NB4 (cell line): Measurements from ENCODE around the gene CES2.
A peak's percentile ranks its signal among the peaks of the same experiment; 100 is the strongest.
"Not testable (repeated sequence)": the region's sequence is repeated elsewhere in the genome, so short reads cannot be mapped to it uniquely, and the experiment has no call there.

Experiments
- DNase-seq: peaks from one replicate; pipeline ENCODE4 v3.0.0; 2010; ENCODE audit warnings: low read depth
- H3K4me3 ChIP-seq: one replicate; pipeline ENCODE4 v1.5.1; 2011; ENCODE audit warnings: mild to moderate bottlenecking, low read depth, low read length, moderate library complexity
- MYC ChIP-seq: IDR thresholded peaks from 2 replicates; pipeline ENCODE4 v1.6.1; 2011; ENCODE audit warnings: low read depth, low read length
- POLR2A ChIP-seq: IDR thresholded peaks from 2 replicates; pipeline ENCODE4 v1.6.1; 2011; ENCODE audit warnings: mild to moderate bottlenecking; ENCODE audit not compliant: insufficient read length; ENCODE audit errors: extremely low read depth
- TF ChIP-seq, protein P1 (sequence below): IDR thresholded peaks from 2 replicates; pipeline ENCODE4 v1.6.1; 2011; ENCODE audit warnings: low read depth, low read length
- TF ChIP-seq, protein P2 (sequence below): IDR thresholded peaks from one replicate; pipeline ENCODE4 v1.5.1; 2012; ENCODE audit warnings: low read depth, low read length

CES2 gene

DNA sequence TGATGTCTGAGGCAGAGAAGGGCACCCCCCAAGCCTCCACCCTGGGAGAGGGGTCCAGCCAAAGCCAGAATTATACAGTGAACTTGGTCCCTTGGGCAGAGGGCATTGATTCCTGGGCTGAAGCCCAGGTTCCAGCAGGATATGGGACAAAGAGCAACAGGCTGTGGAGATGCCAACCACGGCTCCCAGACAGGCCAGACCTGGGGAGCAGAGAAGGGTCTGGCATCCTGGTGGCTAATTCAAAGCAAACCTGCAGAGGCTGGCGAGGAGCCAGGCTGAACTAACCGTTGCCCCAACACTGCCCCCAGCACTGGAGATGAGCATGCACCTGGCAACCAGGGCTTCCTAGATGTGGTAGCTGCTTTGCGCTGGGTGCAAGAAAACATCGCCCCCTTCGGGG is 28.7 kb downstream of the CES2 start:
- no peak overlapping the region for H3K4me3 ChIP-seq
- TF ChIP-seq, protein P1, sequence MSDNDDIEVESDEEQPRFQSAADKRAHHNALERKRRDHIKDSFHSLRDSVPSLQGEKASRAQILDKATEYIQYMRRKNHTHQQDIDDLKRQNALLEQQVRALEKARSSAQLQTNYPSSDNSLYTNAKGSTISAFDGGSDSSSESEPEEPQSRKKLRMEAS = no peak
- TF ChIP-seq, protein P2, sequence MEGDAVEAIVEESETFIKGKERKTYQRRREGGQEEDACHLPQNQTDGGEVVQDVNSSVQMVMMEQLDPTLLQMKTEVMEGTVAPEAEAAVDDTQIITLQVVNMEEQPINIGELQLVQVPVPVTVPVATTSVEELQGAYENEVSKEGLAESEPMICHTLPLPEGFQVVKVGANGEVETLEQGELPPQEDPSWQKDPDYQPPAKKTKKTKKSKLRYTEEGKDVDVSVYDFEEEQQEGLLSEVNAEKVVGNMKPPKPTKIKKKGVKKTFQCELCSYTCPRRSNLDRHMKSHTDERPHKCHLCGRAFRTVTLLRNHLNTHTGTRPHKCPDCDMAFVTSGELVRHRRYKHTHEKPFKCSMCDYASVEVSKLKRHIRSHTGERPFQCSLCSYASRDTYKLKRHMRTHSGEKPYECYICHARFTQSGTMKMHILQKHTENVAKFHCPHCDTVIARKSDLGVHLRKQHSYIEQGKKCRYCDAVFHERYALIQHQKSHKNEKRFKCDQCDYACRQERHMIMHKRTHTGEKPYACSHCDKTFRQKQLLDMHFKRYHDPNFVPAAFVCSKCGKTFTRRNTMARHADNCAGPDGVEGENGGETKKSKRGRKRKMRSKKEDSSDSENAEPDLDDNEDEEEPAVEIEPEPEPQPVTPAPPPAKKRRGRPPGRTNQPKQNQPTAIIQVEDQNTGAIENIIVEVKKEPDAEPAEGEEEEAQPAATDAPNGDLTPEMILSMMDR = peak; percentile 5
- DNase-seq = no peak

DNA sequence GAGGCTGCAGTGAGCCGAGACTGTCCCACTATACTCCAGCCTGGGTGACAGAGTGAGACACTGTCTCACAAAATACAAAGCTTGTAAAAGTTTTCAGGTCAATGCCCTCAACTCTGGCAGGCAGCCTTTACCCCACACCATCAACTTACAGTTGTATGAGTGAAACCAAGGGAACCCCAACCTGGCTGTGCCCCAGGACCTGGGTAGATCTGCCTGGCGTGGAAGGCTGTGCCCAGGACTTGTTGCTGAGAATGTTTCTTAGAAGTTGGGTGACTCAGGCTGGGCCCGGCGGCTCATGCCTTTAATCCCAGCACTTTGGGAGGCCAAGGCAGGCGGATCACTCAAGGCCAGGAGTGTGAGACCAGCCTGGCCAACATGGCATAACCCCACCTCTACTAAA is 33.5 kb downstream of the CES2 start:
- TF ChIP-seq, protein P2 = no peak
- TF ChIP-seq MYC = no peak
- TF ChIP-seq, protein P1 = no peak
- TF ChIP-seq POLR2A = no peak
- no peak overlapping the region for H3K4me3 ChIP-seq
- no peak for DNase-seq

DNA sequence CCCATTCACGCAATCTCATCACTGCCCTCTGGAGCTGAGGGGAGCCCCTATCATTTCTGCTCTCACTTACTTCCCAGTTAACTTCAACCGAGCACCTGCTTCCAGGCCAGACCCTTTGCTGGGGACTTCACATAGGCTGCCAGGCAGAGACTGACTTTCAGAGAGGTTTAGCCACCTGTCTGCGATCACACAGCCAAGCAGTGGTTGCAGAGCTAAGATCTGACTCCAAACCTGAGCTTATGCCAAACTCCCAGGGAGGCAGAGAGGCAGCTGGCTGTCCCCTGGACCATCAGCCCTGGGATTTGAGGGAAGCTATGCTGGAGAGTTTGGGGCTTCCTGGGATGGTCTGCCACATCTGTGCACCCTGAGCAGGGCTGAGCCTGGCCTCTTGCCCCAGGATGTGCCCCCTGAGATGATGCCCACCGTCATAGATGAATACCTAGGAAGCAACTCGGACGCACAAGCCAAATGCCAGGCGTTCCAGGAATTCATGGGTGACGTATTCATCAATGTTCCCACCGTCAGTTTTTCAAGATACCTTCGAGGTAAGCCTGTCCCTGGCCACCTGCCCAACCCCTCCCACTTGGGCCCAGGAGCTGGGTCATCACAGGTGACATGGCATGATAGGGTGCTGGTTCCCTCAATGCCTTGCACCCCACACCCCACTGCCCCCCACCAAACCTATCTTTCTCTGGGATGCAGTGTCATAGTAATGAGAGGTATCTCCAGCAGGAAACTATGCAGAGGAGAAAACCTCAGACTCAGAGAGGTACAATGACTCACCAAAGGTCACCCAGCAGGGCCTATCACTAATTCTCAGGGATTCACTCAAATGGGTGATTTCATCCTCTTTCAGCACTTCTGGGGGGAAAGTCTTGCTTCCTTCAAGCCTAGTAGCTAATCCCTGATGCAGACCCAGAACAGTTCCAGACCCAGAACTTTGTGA is 35.7 kb downstream of the CES2 start:
- no peak for DNase-seq

DNA sequence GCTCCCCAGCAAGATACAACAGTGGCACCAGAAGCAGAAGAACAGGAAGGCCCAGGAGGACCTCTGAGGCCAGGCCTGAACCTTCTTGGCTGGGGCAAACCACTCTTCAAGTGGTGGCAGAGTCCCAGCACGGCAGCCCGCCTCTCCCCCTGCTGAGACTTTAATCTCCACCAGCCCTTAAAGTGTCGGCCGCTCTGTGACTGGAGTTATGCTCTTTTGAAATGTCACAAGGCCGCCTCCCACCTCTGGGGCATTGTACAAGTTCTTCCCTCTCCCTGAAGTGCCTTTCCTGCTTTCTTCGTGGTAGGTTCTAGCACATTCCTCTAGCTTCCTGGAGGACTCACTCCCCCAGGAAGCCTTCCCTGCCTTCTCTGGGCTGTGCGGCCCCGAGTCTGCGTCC is 37.7 kb downstream of the CES2 start:
- H3K4me3 ChIP-seq = no peak overlapping the region
- peak; percentile 43 for DNase-seq
- TF ChIP-seq POLR2A = no peak
- TF ChIP-seq, protein P1 = no peak

More for the DNA sequence above, 35.7 kb downstream of the CES2 start:
- TF ChIP-seq MYC (no peak), POLR2A (no peak)
- TF ChIP-seq, protein P1 = no peak
- TF ChIP-seq, protein P2 = no peak
- no peak overlapping the region for H3K4me3 ChIP-seq

DNA sequence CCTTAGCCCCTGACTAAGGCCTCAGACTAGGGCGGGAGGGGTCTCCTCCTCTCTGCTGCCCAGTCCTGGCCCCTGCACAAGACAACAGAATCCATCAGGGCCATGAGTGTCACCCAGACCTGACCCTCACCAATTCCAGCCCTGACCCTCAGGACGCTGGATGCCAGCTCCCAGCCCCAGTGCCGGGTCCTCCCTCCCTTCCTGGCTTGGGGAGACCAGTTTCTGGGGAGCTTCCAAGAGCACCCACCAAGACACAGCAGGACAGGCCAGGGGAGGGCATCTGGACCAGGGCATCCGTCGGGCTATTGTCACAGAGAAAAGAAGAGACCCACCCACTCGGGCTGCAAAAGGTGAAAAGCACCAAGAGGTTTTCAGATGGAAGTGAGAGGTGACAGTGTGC is 38.4 kb downstream of the CES2 start:
- TF ChIP-seq POLR2A = no peak
- TF ChIP-seq, protein P2 = no peak
- no peak for DNase-seq
- no peak overlapping the region for H3K4me3 ChIP-seq

DNA sequence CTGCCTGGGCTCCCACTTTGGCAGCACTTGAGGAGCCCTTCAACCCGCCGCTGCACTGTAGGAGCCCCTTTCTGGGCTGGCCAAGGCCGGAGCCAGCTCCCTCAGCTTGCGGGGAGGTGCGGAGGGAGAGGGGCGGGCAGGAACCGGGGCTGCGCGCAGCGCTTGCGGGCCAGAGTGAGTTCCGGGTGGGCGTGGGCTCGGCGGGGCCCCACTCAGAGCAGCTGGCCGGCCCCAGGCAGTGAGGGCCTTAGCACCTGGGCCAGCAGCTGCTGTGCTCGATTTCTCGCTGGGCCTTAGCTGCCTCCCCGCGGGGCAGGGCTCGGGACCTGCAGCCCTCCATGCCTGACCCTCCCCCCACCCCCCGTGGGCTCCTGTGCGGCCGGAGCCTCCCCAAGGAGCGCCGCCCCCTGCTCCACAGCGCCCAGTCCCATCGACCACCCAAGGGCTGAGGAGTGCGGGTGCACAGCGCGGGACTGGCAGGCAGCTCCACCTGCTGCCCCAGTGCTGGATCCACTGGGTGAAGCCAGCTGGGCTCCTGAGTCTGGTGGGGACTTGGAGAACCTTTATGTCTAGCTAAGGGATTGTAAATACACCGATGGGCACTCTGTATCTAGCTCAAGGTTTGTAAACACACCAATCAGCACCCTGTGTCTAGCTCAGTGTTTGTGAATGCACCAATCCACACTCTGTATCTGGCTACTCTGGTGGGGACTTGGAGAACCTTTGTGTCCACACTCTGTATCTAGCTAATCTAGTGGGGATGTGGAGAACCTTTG is 39.0 kb downstream of the CES2 start:
- not testable (repeated sequence) for H3K4me3 ChIP-seq, DNase-seq

DNA sequence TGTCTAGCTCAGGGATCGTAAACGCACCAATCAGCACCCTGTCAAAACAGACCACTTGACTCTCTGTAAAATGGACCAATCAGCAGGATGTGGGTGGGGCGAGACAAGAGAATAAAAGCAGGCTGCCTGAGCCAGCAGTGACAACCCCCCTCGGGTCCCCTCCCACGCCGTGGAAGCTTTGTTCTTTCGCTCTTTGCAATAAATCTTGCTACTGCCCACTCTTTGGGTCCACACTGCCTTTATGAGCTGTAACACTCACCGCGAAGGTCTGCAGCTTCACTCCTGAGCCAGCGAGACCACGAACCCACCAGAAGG is 39.6 kb downstream of the CES2 start:
- DNase-seq = peak; percentile 36
- H3K4me3 ChIP-seq = not testable (repeated sequence)
